Measurements from ENCODE around the gene MGAT1.

Gene MGAT1

GRCh38 chr5:180824630-180825476 lies 22.2 kb upstream of the MGAT1 start:
- DNase-seq (ENCODE audit: low spot score) (no peak), FAIRE-seq (no peak)

GRCh38 chr5:180823940-180824629 lies 21.5 kb upstream of the MGAT1 start:
- DNase-seq (ENCODE audit: low spot score), result no peak
- FAIRE-seq, result no peak

GRCh38 chr5:180823346-180823745 lies 20.7 kb upstream of the MGAT1 start:
- FAIRE-seq (no peak), DNase-seq (ENCODE audit: low spot score) (no peak)

- FAIRE-seq (no peak), DNase-seq (ENCODE audit: low spot score) (no peak)
These were observed 18.9 kb upstream of the MGAT1 start for GRCh38 chr5:180821538-180821937.

- FAIRE-seq, result no peak
- DNase-seq (ENCODE audit: low spot score), result no peak
These were observed 18.2 kb upstream of the MGAT1 start for GRCh38 chr5:180820788-180821321.

GRCh38 chr5:180818677-180819341 lies 16.2 kb upstream of the MGAT1 start:
- FAIRE-seq (no peak), DNase-seq (ENCODE audit: low spot score) (no peak)

GRCh38 chr5:180817893-180818674 lies 15.5 kb upstream of the MGAT1 start:
- no peak for DNase-seq (ENCODE audit: low spot score)

GRCh38 chr5:180816608-180817534 lies 14.3 kb upstream of the MGAT1 start:
- DNase-seq (ENCODE audit: low spot score) (peak; percentile 28), FAIRE-seq (no peak)

More at GRCh38 chr5:180817893-180818674, 15.5 kb upstream of the MGAT1 start:
- FAIRE-seq, result no peak

- FAIRE-seq (no peak), DNase-seq (ENCODE audit: low spot score) (no peak)
These were observed 12.8 kb upstream of the MGAT1 start for GRCh38 chr5:180815293-180815917.

- no peak for FAIRE-seq
- no peak for DNase-seq (ENCODE audit: low spot score)
These were observed 10.8 kb upstream of the MGAT1 start for GRCh38 chr5:180813420-180813819.

GRCh38 chr5:180811623-180812124 lies 9.1 kb upstream of the MGAT1 start:
- DNase-seq (ENCODE audit: low spot score) (no peak), FAIRE-seq (no peak)

GRCh38 chr5:180810959-180811622 lies 8.5 kb upstream of the MGAT1 start:
- DNase-seq (ENCODE audit: low spot score) (no peak), FAIRE-seq (no peak)

GRCh38 chr5:180810210-180810958 lies 7.8 kb upstream of the MGAT1 start:
- DNase-seq (ENCODE audit: low spot score) (peak; percentile 95), FAIRE-seq (peak; percentile 59)

GRCh38 chr5:180809403-180810209 lies 7.0 kb upstream of the MGAT1 start:
- FAIRE-seq (no peak), DNase-seq (ENCODE audit: low spot score) (peak; percentile 94)

- DNase-seq (ENCODE audit: low spot score) (no peak), FAIRE-seq (no peak)
These were observed 5.9 kb upstream of the MGAT1 start for GRCh38 chr5:180808461-180809000.

- FAIRE-seq, result no peak
- no peak for DNase-seq (ENCODE audit: low spot score)
These were observed 5.2 kb upstream of the MGAT1 start for GRCh38 chr5:180807654-180808414.

All from urothelium cell line (cell line).